ENCODE measurements around the gene DHPS.
A peak's percentile ranks its signal among the peaks of the same experiment; 100 is the strongest.

The DHPS gene

DNA sequence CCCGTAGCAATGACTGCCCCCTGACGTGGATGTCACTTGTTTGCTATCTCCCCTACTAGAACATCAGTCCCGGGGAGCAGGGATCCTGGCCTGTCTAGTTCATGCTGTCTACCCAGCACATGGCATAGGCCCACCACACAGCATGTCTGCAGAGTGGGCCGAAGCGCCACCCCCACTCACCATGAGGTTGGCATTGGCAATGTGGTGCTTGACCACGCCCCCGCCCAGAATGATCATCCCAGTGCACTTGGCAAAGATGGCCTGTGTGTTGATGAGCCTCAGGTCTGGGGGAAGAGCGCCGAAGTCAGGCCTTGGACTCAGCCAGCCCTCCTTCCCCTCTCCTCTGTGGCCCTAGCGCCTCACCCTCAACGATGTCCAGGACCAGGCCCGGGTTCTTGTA lies 4.8 kb downstream of the DHPS start:
- Histone ChIP-seq H3K9me3 (ENCODE audit: control insufficient read depth, insufficient read depth, low read length) (no peaks in the 10 kb centered on the region), H3K27me3 (ENCODE audit: control insufficient read depth, low read length) (no peaks in the 10 kb centered on the region), H3K79me2 (ENCODE audit: control insufficient read depth, low read length) (peaks cover 36% of the 10 kb centered on the region), H3K36me3 (ENCODE audit: control insufficient read depth, low read length) (peaks cover 70% of the 10 kb centered on the region), H3F3A (ENCODE audit: control insufficient read depth, insufficient read depth) (peaks cover 4% of the 10 kb centered on the region), H3K4me2 (ENCODE audit: low read length) (no peak overlapping the region), H3K27ac (ENCODE audit: low read depth, low read length) (no peak overlapping the region), H3K9me2 (replicated peaks; ENCODE audit: control insufficient read depth, low read length) (no peaks in the 10 kb centered on the region), H4K20me1 (ENCODE audit: control insufficient read depth, insufficient read depth, low read depth, low read length) (peaks cover 9% of the 10 kb centered on the region; the same call in 1 of the 2 replicates), H3K4me1 (ENCODE audit: control insufficient read depth, low read length) (peaks cover 4% of the 10 kb centered on the region), H3K4me3 (ENCODE audit: low read length) (no peak overlapping the region)
- TF ChIP-seq EZH2phosphoT487 (IDR thresholded peaks at IDR 0.05; ENCODE audit: borderline replicate concordance, low read length) = no peak
- TF ChIP-seq, protein P1, sequence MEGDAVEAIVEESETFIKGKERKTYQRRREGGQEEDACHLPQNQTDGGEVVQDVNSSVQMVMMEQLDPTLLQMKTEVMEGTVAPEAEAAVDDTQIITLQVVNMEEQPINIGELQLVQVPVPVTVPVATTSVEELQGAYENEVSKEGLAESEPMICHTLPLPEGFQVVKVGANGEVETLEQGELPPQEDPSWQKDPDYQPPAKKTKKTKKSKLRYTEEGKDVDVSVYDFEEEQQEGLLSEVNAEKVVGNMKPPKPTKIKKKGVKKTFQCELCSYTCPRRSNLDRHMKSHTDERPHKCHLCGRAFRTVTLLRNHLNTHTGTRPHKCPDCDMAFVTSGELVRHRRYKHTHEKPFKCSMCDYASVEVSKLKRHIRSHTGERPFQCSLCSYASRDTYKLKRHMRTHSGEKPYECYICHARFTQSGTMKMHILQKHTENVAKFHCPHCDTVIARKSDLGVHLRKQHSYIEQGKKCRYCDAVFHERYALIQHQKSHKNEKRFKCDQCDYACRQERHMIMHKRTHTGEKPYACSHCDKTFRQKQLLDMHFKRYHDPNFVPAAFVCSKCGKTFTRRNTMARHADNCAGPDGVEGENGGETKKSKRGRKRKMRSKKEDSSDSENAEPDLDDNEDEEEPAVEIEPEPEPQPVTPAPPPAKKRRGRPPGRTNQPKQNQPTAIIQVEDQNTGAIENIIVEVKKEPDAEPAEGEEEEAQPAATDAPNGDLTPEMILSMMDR (IDR thresholded peaks at IDR 0.05; ENCODE audit: low read depth, low read length, poor library complexity, severe bottlenecking) = no peak

DNA sequence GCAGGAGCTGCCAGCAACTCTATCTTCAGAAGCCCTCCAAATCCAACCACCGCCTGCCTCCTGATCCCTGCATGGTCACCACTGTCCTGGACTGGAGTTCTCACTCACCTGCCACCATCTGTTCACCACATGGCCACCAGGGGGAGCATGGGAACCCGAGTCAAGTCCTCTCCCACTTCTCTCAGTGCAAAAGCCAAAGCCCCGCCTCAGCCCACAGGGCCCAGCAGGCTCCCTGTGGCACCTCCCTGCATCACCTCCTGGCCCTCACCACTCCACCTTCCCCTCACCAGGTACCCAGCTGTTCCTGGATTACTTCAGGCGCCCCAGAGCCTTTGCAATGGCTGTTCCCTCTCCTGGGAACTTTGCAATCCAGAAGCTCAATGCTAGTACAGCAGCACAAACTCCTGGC lies 5.3 kb downstream of the DHPS start:
- peaks cover 72% of the 10 kb centered on the region for H3K36me3 ChIP-seq (ENCODE audit: control insufficient read depth, low read length)

DNA sequence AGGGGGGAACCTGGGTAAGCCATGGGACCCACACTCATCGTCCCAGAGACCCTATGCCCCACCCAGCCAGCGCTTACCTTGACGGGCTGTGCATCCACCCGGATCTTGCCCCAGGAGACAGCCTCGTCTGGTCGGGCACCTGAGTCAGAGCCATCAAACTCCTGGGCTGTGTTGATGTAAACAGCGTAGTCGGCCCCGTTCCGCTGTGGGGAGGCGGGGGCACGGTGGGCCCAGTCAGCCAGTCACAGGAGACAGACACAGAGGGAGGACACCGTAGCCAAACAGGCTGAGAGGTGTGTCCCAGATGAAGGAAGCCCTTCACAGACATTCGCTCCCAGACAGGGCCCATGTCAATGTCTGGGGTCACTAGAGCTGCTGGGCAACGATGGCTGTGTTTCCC lies 5.7 kb downstream of the DHPS start:
- no peak for TF ChIP-seq EZH2phosphoT487 (IDR thresholded peaks at IDR 0.05; ENCODE audit: borderline replicate concordance, low read length)
- TF ChIP-seq, protein P1 (IDR thresholded peaks at IDR 0.05; ENCODE audit: low read depth, low read length, poor library complexity, severe bottlenecking) = no peak
- H3F3A ChIP-seq (ENCODE audit: control insufficient read depth, insufficient read depth) = no peaks in the 10 kb centered on the region
- H3K27me3 ChIP-seq (ENCODE audit: control insufficient read depth, low read length) = no peaks in the 10 kb centered on the region
- H3K9me3 ChIP-seq (ENCODE audit: control insufficient read depth, insufficient read depth, low read length) = no peaks in the 10 kb centered on the region
- no peaks in the 10 kb centered on the region for H3K9me2 ChIP-seq (replicated peaks; ENCODE audit: control insufficient read depth, low read length)
- peaks cover 33% of the 10 kb centered on the region for H3K79me2 ChIP-seq (ENCODE audit: control insufficient read depth, low read length)
- peaks cover 70% of the 10 kb centered on the region for H3K36me3 ChIP-seq (ENCODE audit: control insufficient read depth, low read length)
- H4K20me1 ChIP-seq (ENCODE audit: control insufficient read depth, insufficient read depth, low read depth, low read length) = peaks cover 9% of the 10 kb centered on the region; the same call in 1 of the 2 replicates
- H3K27ac ChIP-seq (ENCODE audit: low read depth, low read length) = no peak overlapping the region
- H3K4me2 ChIP-seq (ENCODE audit: low read length) = no peak overlapping the region
- no peak overlapping the region for H3K4me3 ChIP-seq (ENCODE audit: low read length)
- peaks cover 4% of the 10 kb centered on the region; the same call in 1 of the 2 replicates for H3K4me1 ChIP-seq (ENCODE audit: control insufficient read depth, low read length)

More for the DNA sequence above, 5.3 kb downstream of the DHPS start:
- Histone ChIP-seq H3K79me2 (ENCODE audit: control insufficient read depth, low read length) (peaks cover 38% of the 10 kb centered on the region), H3K9me3 (ENCODE audit: control insufficient read depth, insufficient read depth, low read length) (no peaks in the 10 kb centered on the region), H3F3A (ENCODE audit: control insufficient read depth, insufficient read depth) (peaks cover 2% of the 10 kb centered on the region), H3K27me3 (ENCODE audit: control insufficient read depth, low read length) (no peaks in the 10 kb centered on the region), H4K20me1 (ENCODE audit: control insufficient read depth, insufficient read depth, low read depth, low read length) (peaks cover 9% of the 10 kb centered on the region; the same call in 1 of the 2 replicates), H3K4me2 (ENCODE audit: low read length) (no peak overlapping the region), H3K4me1 (ENCODE audit: control insufficient read depth, low read length) (peaks cover 4% of the 10 kb centered on the region; the same call in 1 of the 2 replicates), H3K4me3 (ENCODE audit: low read length) (no peak overlapping the region), H3K27ac (ENCODE audit: low read depth, low read length) (no peak overlapping the region), H3K9me2 (replicated peaks; ENCODE audit: control insufficient read depth, low read length) (no peaks in the 10 kb centered on the region)
- TF ChIP-seq, protein P1 (IDR thresholded peaks at IDR 0.05; ENCODE audit: low read depth, low read length, poor library complexity, severe bottlenecking) = peak; percentile 94
- TF ChIP-seq EZH2phosphoT487 (IDR thresholded peaks at IDR 0.05; ENCODE audit: borderline replicate concordance, low read length) = no peak

Measured in DOHH2 (cell line).